CD4-positive, alpha-beta T cell treated with Interleukin-21 for 1 hour (primary cell): ENCODE data around the gene WIPF2.
A peak's percentile ranks its signal among the peaks of the same experiment; 100 is the strongest.

Experiments
- DNase-seq: peaks from one replicate; pipeline ENCODE4 v3.0.0-alpha.2; 2020

Gene WIPF2

GRCh38 chr17:40329839-40330794 lies 111.0 kb downstream of the WIPF2 start:
- DNase-seq, result peak; percentile 46

DNA sequence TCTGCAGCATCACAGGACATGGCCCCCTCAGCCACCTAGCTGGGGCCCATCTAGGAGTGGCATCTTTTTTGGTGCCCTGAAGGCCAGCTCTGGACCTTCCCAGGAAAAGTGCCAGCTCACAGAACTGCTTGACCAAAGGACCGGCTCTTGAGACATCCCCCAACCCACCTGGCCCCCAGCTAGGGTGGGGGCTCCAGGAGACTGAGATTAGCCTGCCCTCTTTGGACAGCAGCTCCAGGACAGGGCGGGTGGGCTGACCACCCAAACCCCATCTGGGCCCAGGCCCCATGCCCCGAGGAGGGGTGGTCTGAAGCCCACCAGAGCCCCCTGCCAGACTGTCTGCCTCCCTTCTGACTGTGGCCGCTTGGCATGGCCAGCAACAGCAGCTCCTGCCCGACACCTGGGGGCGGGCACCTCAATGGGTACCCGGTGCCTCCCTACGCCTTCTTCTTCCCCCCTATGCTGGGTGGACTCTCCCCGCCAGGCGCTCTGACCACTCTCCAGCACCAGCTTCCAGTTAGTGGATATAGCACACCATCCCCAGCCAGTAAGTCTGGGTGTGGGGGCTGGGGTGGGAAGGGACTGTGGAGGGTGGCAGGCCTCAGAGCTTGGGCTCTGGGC lies 111.9 kb downstream of the WIPF2 start:
- DNase-seq, result no peak

- DNase-seq, result no peak
Measured at GRCh38 chr17:40331743-40332641, 112.9 kb downstream of the WIPF2 start.
